ENCODE data around the gene NPTXR. TPM values are rescaled to one million over a fixed set of nuclear protein-coding genes. Genes with fewer than 3 reads are reported as not detected.

The NPTXR gene
- total RNA-seq, 1 experiment from 2014 or later: 12.8 TPM

- CTCF ChIA-PET: interaction anchor here (1.5 kb wide), 1 partner anchor 64 kb away, joined by 3 read pairs; no protein-coding TSS in a partner anchor
Observed at GRCh38 chr22:38833061-38833460, 10.8 kb downstream of the NPTXR start.

More at GRCh38 chr22:38833061-38833460, 10.8 kb downstream of the NPTXR start:
- ChIA-PET RAD21 (ENCODE audit: low non-redundant PET in 1 of 2, low total read pairs in 2 of 2, uncharacterized antibody in 2 of 2, unreplicated experiment in 2 of 2) (no interaction called here), POLR2A (no interaction called here)
- Histone ChIP-seq H3K9ac (ENCODE audit: low read length) (no peak overlapping the region), H3K36me3 (ENCODE audit: control insufficient read depth in 1 of 2, insufficient read depth in 2 of 2, low read length in 2 of 2) (no peaks in the 10 kb centered on the region), H3K4me2 (ENCODE audit: low read length) (no peak overlapping the region), H3K9me3 (ENCODE audit: control insufficient read depth in 1 of 2, insufficient read depth in 1 of 2, low read depth in 1 of 2, low read length in 2 of 2) (no peaks in the 10 kb centered on the region), H3K4me3 (replicated peaks in 1 of 2; ENCODE audit: low read depth in 1 of 2, low read length in 2 of 2) (no peak overlapping the region), H3K27me3 (ENCODE audit: insufficient read depth, low read length) (no peaks in the 10 kb centered on the region), H3K9me2 (ENCODE audit: insufficient read depth) (no peaks in the 10 kb centered on the region), H4K20me1 (ENCODE audit: insufficient read depth) (no peaks in the 10 kb centered on the region), H3K27ac (ENCODE audit: low read depth, low read length) (no peak overlapping the region), H3K79me2 (ENCODE audit: insufficient read depth, low read length) (no peaks in the 10 kb centered on the region), H2AFZ (ENCODE audit: low read depth, low read length, poor library complexity, severe bottlenecking) (no peak overlapping the region), H3K4me1 (ENCODE audit: control insufficient read depth in 1 of 2, insufficient read depth in 2 of 2, low read length in 2 of 2) (peaks cover 10 to 33% of the 10 kb centered on the region in 2 experiments)
- intact Hi-C loops (cut with micrococcal nuclease): no loop called here
- BruUV-seq (replicated peaks): no TSS peak
- no peak for ATAC-seq
- no peak for DNase-seq (ENCODE audit: low read depth, low spot score)
- no peak for TF ChIP-seq RAD21 (IDR thresholded peaks at IDR 0.05; ENCODE audit: low read depth)
- TF ChIP-seq REST (IDR thresholded peaks at IDR 0.05; ENCODE audit: low read depth): no peak
- TF ChIP-seq SP1 (IDR thresholded peaks at IDR 0.05; ENCODE audit: low read depth): no peak
- TF ChIP-seq SRF (IDR thresholded peaks at IDR 0.05; ENCODE audit: low read depth): no peak
- TF ChIP-seq TCF7L2 (IDR thresholded peaks at IDR 0.05; ENCODE audit: borderline replicate concordance, extremely low read depth, insufficient read depth, insufficient read length): no peak
- TF ChIP-seq CTCF (IDR thresholded peaks at IDR 0.05 in 2 of 3, conservative IDR thresholded peaks at IDR 0.05 in 1 of 3; ENCODE audit: borderline replicate concordance in 1 of 3, insufficient read depth in 1 of 3, low read depth in 2 of 3, low read length in 2 of 3): no peak
- no peak for TF ChIP-seq SIN3A (IDR thresholded peaks at IDR 0.05; ENCODE audit: low read depth)
- TF ChIP-seq, protein P1, sequence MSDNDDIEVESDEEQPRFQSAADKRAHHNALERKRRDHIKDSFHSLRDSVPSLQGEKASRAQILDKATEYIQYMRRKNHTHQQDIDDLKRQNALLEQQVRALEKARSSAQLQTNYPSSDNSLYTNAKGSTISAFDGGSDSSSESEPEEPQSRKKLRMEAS (IDR thresholded peaks at IDR 0.05): no peak
- no peak for TF ChIP-seq POLR2A (IDR thresholded peaks at IDR 0.05; ENCODE audit: borderline replicate concordance, extremely low read depth, insufficient read depth, insufficient read length)
- no peak for TF ChIP-seq EZH2phosphoT487 (IDR thresholded peaks at IDR 0.05; ENCODE audit: borderline replicate concordance)
- no peak for TF ChIP-seq JUND (IDR thresholded peaks at IDR 0.05)
- no peak for TF ChIP-seq ELF1 (IDR thresholded peaks at IDR 0.05; ENCODE audit: borderline replicate concordance, low read depth)
- no peak for TF ChIP-seq ATF3 (IDR thresholded peaks at IDR 0.05)

Data from HCT116 (cell line).